Stimulated activated CD8-positive, alpha-beta memory T cell treated with anti-CD3 and anti-CD28 coated beads, Interleukin-7, amount 100 ng/mL, for 1 hour (primary cell): ENCODE results near the gene TACC2.

Experiments used
- DNase-seq, 2 donors: peaks; one replicate each; pipeline ENCODE4 v3.0.0-alpha.2; 2020; ENCODE audit warnings: low read depth in 2 of 2

TACC2 gene

DNA sequence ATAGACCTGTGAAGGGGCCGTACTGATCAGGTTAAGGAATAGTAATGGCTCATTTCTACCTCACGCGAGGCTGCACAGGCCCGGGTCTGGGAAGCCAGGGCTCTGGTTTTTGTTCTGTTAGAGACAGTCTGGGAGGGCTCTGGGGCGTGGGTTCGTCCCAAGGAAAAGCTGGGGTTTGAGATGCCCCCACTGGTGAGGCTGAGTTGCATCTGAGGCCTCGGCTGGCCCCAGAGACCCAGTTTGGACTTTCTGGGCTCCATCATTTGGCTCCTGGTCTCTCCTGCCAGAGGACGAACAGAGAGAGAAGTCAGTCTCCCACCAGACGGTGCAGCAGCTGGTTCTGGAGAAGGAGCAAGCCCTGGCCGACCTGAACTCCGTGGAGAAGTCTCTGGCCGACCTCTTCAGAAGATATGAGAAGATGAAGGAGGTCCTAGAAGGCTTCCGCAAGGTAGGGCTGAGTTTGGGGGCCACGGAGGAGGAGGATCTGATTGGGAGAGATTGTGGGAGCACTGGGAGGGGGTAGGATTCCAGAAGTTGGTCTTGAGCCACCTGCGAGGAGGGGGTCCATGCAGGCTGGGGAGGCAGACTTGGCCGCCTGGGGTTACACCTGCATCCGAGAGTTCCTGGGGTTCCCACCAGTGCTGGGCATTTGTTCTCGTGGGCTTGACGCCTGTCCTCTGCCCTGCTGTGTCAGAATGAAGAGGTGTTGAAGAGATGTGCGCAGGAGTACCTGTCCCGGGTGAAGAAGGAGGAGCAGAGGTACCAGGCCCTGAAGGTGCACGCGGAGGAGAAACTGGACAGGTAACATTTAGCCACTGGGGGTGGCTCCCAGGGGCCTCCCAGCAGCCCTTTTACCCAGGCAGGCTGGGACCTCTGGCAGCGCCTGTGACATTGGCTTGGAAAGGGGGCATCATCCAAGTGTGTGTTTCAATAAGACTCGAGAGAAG is 259.7 kb downstream of the TACC2 start:
- no peak for DNase-seq

DNA sequence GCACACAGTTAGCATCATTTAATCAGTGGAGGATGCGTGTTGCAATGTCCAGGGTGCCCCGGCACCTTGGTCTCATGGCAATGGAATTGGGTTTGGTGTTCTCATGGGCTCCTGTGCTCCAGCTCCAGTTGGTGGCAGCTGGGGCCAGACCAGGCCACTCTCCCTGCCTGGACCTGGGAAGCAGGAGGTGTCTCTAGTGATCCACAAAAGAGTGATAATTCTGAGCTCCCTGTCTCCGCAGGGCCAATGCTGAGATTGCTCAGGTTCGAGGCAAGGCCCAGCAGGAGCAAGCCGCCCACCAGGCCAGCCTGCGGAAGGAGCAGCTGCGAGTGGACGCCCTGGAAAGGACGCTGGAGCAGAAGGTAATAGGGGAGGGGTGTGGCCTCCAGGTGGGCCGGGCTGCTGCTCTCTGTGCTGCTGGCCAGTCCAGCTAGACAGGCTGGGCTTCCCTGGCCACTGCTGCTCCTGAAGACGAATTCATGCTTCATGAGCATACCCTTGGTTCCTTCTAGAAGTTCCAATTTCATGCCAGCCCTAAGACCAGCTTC is 260.4 kb downstream of the TACC2 start:
- no peak for DNase-seq

- no peak for DNase-seq
Observed at GRCh38 chr10:122249991-122250750, 261.2 kb downstream of the TACC2 start.

DNA sequence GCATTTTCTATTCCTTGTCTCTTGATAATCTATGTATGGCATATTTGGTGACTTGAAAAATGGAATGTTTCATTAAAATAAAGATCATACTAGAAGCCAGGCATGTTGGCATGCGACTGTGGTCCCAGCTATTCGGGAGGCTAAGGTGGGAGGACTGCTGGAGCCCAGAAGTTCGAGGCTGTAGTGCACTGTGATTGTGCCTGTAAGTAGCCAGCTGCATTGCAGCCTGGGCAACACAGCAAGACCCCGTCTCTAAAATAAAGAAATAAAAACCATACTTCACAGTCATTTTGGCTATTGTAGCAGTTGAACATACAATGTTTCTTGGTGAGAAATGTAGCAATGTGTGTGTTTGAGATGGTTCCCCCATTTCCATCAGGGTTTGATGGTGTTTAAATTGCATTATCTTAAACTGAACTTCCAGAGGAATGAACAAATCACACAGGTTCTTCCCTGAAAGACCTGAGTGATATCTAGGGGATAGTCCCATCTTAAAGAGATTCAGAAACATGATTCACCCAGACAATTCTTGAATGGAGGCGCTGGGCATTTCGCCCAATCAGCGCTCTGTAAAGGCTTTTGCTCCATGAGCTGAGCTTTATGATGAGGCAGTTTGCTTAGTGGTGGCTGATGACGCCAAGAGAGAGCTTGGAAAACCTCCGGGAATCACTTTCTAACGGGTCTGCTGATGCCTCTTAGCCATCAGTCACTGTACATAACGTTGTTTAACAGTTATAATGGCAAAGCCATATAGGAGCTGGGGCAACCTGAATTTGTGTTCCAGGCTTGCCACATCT is 262.7 kb downstream of the TACC2 start:
- DNase-seq, result no peak

- DNase-seq, result no peak
Observed at GRCh38 chr10:122252805-122253204, 263.8 kb downstream of the TACC2 start.

DNA sequence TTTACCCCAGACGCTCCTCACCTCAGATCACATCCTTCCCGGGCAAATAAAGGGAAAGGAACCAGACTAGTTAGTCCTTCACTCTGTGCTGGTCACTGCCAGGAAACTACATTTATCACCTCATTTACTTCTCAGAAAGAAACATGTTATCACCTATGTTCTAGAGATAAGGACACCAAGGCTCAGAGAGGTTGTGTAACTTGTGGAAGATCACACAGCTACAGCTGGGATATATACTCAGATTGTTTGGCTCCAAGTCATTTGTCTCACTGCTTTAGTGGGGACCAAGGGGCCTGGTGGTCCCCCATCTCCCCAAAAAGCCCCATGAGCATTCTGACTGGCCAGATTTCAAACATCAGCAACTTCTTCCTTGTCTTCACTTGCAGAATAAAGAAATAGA is 264.6 kb downstream of the TACC2 start:
- DNase-seq, result no peak

DNA sequence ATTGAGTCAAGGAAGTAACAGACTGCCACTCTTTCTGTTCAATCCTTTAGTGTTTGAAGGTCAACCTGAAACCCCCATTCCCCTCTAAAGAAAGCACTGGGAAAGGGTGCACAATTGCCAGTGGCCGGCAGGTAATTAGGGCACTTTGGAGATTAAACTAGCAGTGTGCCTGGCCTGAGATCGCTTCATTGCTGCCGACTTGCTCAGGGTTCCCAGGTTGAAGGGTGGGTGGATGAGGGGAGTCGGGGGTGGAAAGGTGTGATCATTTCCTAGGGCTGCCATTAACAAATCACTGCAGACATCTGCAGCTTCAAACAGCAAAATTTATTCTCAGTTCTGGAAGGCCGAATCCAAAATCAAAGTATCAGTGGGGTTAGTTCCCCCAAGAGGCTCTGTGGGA is 265.9 kb downstream of the TACC2 start:
- no peak for DNase-seq

GRCh38 chr10:122255509-122256301 is 266.7 kb downstream of the TACC2 start:
- no peak for DNase-seq

- no peak for DNase-seq
Observed at GRCh38 chr10:122257041-122257440, 268.1 kb downstream of the TACC2 start.

- DNase-seq, result no peak
Observed at GRCh38 chr10:122258136-122259074, 269.4 kb downstream of the TACC2 start.

GRCh38 chr10:122259075-122259466 is 270.1 kb downstream of the TACC2 start:
- DNase-seq, result no peak

GRCh38 chr10:122261584-122261983 is 272.6 kb downstream of the TACC2 start:
- DNase-seq, result no peak

GRCh38 chr10:122263971-122264370 is 275.0 kb downstream of the TACC2 start:
- DNase-seq, result no peak

- no peak for DNase-seq
Observed at GRCh38 chr10:122264436-122264835, 275.5 kb downstream of the TACC2 start.

DNA sequence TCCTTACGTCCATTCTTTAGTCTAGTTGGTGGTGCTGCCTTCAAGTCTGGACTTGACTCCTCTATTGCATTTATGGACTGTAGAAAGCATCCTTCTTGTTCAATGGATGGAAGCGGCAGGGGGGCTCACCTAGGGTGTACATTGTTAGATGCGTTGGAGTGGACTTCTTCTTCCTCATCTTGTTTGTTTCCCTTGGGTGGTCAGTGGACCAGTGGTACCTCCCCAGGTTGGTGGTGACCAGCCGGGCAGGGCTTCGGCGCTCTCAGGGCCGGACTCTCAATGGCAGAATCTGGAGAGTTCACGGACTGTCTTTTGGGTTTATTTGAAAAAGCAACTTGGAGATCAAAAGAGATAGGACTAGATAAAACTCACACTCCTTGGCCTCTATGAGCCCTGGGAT is 276.0 kb downstream of the TACC2 start:
- DNase-seq, result no peak

GRCh38 chr10:122265896-122266295 is 276.9 kb downstream of the TACC2 start:
- no peak for DNase-seq

GRCh38 chr10:122267849-122268737 is 279.1 kb downstream of the TACC2 start:
- peak in 1 of 2 donors; percentile 20 for DNase-seq

DNA sequence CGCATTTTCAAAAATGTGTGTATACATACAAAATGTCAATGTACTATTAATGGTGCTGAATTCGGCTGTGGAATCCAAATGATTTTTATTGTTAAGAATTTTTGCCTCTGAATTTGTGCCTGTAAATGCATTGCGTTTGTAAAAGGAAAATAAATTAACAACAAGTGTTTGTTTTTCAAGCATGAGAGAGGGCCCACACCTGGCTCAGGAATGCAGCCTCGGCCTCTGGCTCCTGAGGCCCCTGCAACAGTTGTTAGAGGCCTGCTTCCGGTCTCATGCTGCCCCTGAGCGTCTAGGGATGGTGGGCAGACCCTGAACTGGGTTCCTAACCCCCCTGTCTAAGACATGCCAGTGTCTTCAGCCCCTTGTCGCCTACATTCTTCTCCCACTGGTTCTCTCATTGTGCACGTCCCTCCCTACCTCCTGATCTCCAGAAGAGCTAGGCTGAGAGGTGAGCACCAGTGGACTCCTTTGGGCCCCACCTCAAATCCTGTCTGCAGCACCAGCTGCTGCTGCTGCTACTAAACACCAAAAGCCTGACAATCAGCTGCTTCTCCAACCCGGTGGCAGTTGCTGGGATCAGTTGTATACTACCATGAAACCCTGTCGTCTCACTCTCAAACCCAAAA is 280.2 kb downstream of the TACC2 start:
- no peak for DNase-seq
